Measurements from ENCODE around the gene ASB3. TPM values are rescaled to one million over a fixed set of nuclear protein-coding genes. Genes with fewer than 3 reads are reported as not detected.

The ASB3 gene
- total and polyA plus RNA-seq, 9 of the 15 experiments (the other 6 are each of a cell fraction or from before 2014, with no cell fraction given) = 13.6 to 35.3 (median 18.7) TPM

DNA sequence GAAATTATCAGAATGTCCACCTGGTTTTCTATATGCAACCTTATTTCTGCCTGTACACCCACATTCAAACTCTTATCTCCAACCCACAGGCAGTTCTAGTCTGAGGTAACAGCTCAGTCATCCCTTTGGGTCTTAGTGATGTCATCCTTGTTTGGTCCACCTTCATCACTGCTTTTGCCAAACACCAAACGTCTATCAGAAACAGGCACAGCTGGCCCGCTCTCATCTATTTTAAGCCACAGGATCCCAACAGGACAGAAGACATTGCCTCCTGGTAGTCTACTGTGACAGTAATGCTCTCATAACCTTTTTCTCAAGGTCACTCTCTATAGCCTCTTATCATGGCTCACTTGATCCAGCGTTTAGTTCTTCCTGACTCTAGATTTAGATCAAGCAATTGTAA lies 118.1 kb downstream of the ASB3 start (continued):
- TF ChIP-seq CBFA2T3 (IDR thresholded peaks at IDR 0.05) (peak; percentile 98), MED1 (CRISPR knock-in tag; IDR thresholded peaks at IDR 0.05; ENCODE audit: borderline replicate concordance) (no peak), PCBP2 (IDR thresholded peaks at IDR 0.05; ENCODE audit: low read depth, low read length, poor library complexity, severe bottlenecking) (no peak), MAZ (CRISPR knock-in tag; conservative IDR thresholded peaks at IDR 0.05 in 1 of 2, IDR thresholded peaks at IDR 0.05 in 1 of 2) (no peak), SLC30A9 (CRISPR knock-in tag; IDR thresholded peaks at IDR 0.05) (no peak), ZNF217 (CRISPR knock-in tag; IDR thresholded peaks at IDR 0.05) (no peak), ETS2 (tag; IDR thresholded peaks at IDR 0.05; ENCODE audit: borderline replicate concordance, poor library complexity, severe bottlenecking) (no peak), OTX1 (CRISPR knock-in tag; IDR thresholded peaks at IDR 0.05) (no peak), SAP30 (IDR thresholded peaks at IDR 0.05; ENCODE audit: borderline replicate concordance, insufficient read depth, low read depth, low read length, poor library complexity, severe bottlenecking) (no peak), ZNF431 (CRISPR knock-in tag; IDR thresholded peaks at IDR 0.05) (no peak), CC2D1A (IDR thresholded peaks at IDR 0.05) (peak; percentile 91), SMARCA4 (IDR thresholded peaks at IDR 0.05) (peak; percentile 98), CREB1 (IDR thresholded peaks at IDR 0.05) (peak; percentile 97), CREB1 (CRISPR knock-in tag; IDR thresholded peaks at IDR 0.05) (peak; percentile 91), SOX6 (IDR thresholded peaks at IDR 0.05) (peak; percentile 92)
- TF ChIP-seq, protein P1, sequence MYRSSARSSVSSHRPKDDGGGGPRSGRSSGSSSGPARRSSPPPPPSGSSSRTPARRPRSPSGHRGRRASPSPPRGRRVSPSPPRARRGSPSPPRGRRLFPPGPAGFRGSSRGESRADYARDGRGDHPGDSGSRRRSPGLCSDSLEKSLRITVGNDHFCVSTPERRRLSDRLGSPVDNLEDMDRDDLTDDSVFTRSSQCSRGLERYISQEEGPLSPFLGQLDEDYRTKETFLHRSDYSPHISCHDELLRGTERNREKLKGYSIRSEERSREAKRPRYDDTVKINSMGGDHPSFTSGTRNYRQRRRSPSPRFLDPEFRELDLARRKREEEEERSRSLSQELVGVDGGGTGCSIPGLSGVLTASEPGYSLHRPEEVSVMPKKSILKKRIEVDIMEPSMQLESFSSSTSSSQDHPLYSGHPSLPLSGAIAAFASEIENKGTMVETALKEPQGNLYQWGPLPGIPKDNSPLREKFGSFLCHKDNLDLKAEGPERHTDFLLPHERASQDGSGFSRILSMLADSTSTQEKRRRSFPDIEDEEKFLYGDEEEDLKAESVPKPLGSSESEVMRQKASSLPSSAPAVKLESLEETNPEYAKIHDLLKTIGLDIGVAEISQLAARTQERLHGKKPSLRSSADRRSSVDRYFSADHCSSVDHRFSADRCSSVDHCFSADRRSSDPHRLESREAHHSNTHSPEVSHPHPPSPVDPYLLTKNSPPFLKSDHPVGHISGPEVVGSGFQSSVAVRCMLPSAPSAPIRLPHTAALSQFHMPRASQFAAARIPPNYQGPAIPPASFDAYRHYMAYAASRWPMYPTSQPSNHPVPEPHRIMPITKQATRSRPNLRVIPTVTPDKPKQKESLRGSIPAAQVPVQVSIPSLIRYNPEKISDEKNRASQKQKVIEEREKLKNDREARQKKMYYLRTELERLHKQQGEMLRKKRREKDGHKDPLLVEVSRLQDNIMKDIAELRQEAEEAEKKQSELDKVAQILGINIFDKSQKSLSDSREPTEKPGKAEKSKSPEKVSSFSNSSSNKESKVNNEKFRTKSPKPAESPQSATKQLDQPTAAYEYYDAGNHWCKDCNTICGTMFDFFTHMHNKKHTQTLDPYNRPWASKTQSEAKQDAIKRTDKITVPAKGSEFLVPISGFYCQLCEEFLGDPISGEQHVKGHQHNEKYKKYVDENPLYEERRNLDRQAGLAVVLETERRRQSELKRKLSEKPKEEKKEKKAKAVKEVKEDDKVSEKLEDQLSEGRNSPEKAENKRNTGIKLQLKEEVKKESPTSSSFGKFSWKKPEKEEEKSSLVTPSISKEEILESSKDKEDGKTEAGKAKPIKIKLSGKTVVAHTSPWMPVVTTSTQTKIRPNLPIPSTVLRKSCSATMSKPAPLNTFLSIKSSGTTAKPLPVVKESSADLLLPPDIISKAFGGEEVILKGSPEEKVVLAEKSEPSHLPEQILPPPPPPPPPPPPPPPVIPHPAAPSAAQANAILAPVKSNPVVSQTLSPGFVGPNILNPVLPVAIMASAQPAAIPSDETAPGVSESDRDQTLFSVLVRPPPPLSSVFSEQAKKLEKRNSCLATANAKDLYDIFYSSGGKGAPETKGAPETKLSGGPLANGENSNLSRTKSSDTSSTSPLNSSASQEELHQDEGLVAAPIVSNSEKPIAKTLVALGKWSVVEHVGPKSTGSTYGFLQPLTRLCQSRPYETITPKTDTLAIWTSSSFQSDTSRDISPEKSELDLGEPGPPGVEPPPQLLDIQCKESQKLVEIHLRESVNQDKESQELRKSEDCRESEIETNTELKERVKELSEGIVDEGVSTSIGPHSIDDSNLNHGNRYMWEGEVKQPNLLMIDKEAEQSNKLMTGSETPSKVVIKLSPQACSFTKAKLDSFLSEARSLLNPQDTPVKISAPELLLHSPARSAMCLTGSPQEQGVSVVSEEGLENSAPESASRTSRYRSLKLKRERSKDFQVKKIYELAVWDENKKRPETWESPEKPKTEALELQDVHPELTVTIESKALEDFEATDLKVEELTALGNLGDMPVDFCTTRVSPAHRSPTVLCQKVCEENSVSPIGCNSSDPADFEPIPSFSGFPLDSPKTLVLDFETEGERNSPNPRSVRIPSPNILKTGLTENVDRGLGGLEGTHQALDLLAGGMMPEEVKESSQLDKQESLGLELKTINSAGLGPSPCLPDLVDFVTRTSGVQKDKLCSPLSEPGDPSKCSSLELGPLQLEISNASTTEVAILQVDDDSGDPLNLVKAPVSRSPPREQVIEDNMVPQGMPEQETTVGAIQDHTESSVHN (IDR thresholded peaks at IDR 0.05; ENCODE audit: borderline replicate concordance in 1 of 2, low read depth in 1 of 2) = peak in 1 of 2 experiments; percentile 90; a peak in 2 of 4 replicates
- TF ChIP-seq, protein P2, sequence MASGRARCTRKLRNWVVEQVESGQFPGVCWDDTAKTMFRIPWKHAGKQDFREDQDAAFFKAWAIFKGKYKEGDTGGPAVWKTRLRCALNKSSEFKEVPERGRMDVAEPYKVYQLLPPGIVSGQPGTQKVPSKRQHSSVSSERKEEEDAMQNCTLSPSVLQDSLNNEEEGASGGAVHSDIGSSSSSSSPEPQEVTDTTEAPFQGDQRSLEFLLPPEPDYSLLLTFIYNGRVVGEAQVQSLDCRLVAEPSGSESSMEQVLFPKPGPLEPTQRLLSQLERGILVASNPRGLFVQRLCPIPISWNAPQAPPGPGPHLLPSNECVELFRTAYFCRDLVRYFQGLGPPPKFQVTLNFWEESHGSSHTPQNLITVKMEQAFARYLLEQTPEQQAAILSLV (tag; IDR thresholded peaks at IDR 0.05) = no peak
- TF ChIP-seq, protein P3, sequence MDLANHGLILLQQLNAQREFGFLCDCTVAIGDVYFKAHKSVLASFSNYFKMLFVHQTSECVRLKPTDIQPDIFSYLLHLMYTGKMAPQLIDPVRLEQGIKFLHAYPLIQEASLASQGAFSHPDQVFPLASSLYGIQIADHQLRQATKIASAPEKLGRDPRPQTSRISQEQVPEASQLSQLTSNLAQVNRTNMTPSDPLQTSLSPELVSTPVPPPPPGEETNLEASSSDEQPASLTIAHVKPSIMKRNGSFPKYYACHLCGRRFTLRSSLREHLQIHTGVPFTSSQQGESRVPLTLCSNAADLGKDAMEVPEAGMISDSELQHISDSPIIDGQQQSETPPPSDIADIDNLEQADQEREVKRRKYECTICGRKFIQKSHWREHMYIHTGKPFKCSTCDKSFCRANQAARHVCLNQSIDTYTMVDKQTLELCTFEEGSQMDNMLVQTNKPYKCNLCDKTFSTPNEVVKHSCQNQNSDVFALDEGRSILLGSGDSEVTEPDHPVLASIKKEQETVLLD (IDR thresholded peaks at IDR 0.05) = peak; percentile 53; the same call in 1 of the 2 replicates
